Upper lobe of left lung (tissue), 6 donors: ENCODE measurements around the gene SLCO3A1. TPM values are rescaled to one million over a fixed set of nuclear protein-coding genes. Genes with fewer than 3 reads are reported as not detected.
A peak's percentile ranks its signal among the peaks of the same experiment; 100 is the strongest.

Experiments used
- ATAC-seq, 2 donors: fragments of 200-7000 bp; cut with Tn5 transposase; one replicate each; pipeline ENCODE4 v1.9.1; 2022; ENCODE audit warnings: mild to moderate bottlenecking in 2 of 2, moderate library complexity in 2 of 2; ENCODE audit not compliant: low FRiP score in 2 of 2
- DNase-seq, 2 donors: peaks; one replicate each; pipeline ENCODE4 v3.0.0-alpha.2; 2019 to 2020
- H3K27ac ChIP-seq, 4 donors: fragments of 200-600 bp; sonication (generic); one replicate each; pipeline ENCODE4 v1.5.1; 2016 to 2019
- H3K27me3 ChIP-seq, 4 donors: fragments of 200-600 bp; sonication (generic); one replicate each; pipeline ENCODE4 v1.5.1; 2017 to 2019
- H3K36me3 ChIP-seq, 4 donors: fragments of 200-600 bp; sonication (generic); one replicate each; pipeline ENCODE4 v1.5.1; 2016 to 2019
- H3K4me1 ChIP-seq, 4 donors: fragments of 200-600 bp; sonication (generic); one replicate each; pipeline ENCODE4 v1.5.1; 2018 to 2019
- H3K4me3 ChIP-seq, 4 donors: fragments of 200-600 bp; sonication (generic); one replicate each; pipeline ENCODE4 v1.5.1; 2017 to 2019; ENCODE audit warnings: mild to moderate bottlenecking in 2 of 4, moderate library complexity in 1 of 4
- H3K9me3 ChIP-seq, 4 donors: fragments of 200-600 bp; sonication (generic); one replicate each; pipeline ENCODE4 v1.5.1; 2018 to 2019
- EP300 ChIP-seq, 4 donors: sonication (generic); formaldehyde crosslinking; IDR thresholded peaks; one replicate each; pipeline ENCODE4 v1.5.1; 2017; ENCODE audit warnings: antibody characterized with exemption in 4 of 4, control low read depth in 2 of 4
- POLR2A ChIP-seq, 4 donors: fragments of 450-650 bp; IDR thresholded peaks; one replicate each; pipeline ENCODE4 v1.5.1; 2016 to 2017; ENCODE audit warnings: antibody characterized with exemption in 4 of 4, mild to moderate bottlenecking in 2 of 4
- POLR2AphosphoS5 ChIP-seq, 2 donors: sonication (generic); formaldehyde crosslinking; IDR thresholded peaks; one replicate each; pipeline ENCODE4 v1.5.1; 2017; ENCODE audit warnings: antibody characterized with exemption in 2 of 2
- WGBS, 2 donors: methylation state at CpG; one replicate each; pipeline ENCODE4 v1.1.5; 2017 to 2018; 5-methylcytosine and 5-hydroxymethylcytosine counted together
- total RNA-seq, 6 donors: library from RNA; depleted of rRNA in 4 of 6; stranded (reverse); fragments of >200 nt in 4 of 6; gene quantifications; one replicate each; pipeline versions ENCODE4 v1.1.0 to v1.2.1, GENCODE V29; 2016 to 2021
- TF ChIP-seq, protein P1 (sequence below), 6 experiments: fragments of 450-650 bp in 4 of 6; fragments of 200-600 bp in 2 of 6; sonication (generic) in 2 of 6; IDR thresholded peaks; one replicate each; pipeline ENCODE4 v1.5.1; 2016 to 2019; ENCODE audit warnings: antibody characterized with exemption in 6 of 6
- donor health status: DM: no; HTN: no; CAD: no; lungs with moderate emphysema.
- donor health status: DM: no; HTN: yes; CAD: no; lungs with severe emphysema.

The SLCO3A1 gene
- total RNA-seq, 6 donors from 2014 or later, result 29.3 to 56.6 (median 46.7) TPM

DNA sequence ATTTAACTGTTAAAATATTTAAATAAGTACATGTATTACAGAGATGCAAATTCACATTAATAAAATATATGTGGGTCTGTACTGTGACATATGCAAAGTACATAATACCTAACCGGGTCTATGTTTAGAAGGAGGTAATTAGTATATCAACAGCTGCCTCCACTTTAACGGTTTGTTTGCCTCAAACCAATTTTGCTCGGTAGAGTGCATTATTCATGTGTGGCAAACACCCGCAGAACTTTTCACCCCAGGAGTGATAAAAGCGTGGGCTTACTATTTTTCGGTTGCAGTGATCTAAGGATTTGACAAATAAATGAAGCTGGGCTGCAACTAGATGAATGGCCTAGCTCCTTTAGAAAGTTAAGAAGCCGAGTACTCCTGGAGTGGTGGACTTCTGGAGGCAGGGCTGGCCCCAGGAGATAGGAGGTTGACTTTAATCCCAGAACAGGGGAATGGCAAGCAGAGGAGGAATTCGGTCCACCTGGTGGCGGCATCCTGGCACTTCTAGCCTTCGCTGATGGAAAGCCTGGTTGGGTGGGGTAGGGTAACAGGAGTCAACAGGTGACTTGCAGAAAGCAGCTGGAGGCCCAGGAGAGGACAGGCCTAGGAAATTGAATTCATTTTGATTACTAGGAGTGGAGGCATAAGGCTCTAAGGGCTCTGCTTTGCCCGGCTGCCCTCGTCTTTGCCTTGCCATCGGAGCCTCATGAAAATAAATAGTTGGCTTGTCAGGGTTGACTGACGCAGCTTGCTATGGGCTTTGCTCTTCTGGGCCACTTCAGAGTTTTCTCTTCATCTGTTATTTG, 2.4 kb downstream of the SLCO3A1 start:
- TF ChIP-seq POLR2A (IDR thresholded peaks at IDR 0.05) (peak in 1 of 4 donors; percentile 11), POLR2AphosphoS5 (IDR thresholded peaks at IDR 0.05) (no peak)
- TF ChIP-seq, protein P1, sequence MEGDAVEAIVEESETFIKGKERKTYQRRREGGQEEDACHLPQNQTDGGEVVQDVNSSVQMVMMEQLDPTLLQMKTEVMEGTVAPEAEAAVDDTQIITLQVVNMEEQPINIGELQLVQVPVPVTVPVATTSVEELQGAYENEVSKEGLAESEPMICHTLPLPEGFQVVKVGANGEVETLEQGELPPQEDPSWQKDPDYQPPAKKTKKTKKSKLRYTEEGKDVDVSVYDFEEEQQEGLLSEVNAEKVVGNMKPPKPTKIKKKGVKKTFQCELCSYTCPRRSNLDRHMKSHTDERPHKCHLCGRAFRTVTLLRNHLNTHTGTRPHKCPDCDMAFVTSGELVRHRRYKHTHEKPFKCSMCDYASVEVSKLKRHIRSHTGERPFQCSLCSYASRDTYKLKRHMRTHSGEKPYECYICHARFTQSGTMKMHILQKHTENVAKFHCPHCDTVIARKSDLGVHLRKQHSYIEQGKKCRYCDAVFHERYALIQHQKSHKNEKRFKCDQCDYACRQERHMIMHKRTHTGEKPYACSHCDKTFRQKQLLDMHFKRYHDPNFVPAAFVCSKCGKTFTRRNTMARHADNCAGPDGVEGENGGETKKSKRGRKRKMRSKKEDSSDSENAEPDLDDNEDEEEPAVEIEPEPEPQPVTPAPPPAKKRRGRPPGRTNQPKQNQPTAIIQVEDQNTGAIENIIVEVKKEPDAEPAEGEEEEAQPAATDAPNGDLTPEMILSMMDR (IDR thresholded peaks at IDR 0.05), result peak in 5 of 6 experiments; percentile 27 to 62 (median 43)
- ATAC-seq (peak in 1 of 2 donors; percentile 17), DNase-seq (peak in 1 of 2 donors; percentile 81)
- Histone ChIP-seq H3K27me3 (no peaks in the 10 kb centered on the region), H3K4me1 (peaks cover 47 to 85% (median 74%) of the 10 kb centered on the region in 4 donors), H3K36me3 (peaks cover 0 to 5% (median 0%) of the 10 kb centered on the region in 4 donors), H3K27ac (peak overlapping the region; percentile 17 to 97 (median 92)), H3K9me3 (no peaks in the 10 kb centered on the region), H3K4me3 (peak overlapping the region in 2 of 4 donors; percentile 68 to 74)
- 54 to 65% methylated on average over 14 of the region's 14 CpGs for WGBS, 2 donors

GRCh38 chr15:91857224-91857585, 3.7 kb downstream of the SLCO3A1 start:
- TF ChIP-seq, protein P1 (IDR thresholded peaks at IDR 0.05), result no peak
- no peak for TF ChIP-seq POLR2AphosphoS5 (IDR thresholded peaks at IDR 0.05)
- no peak for TF ChIP-seq EP300 (IDR thresholded peaks at IDR 0.05)
- TF ChIP-seq POLR2A (IDR thresholded peaks at IDR 0.05), result no peak
- no peak for ATAC-seq
- H3K27me3 ChIP-seq, result no peaks in the 10 kb centered on the region
- peaks cover 53 to 85% (median 77%) of the 10 kb centered on the region in 4 donors for H3K4me1 ChIP-seq
- peak overlapping the region in 3 of 4 donors; percentile 1 to 97 (median 65) for H3K27ac ChIP-seq
- H3K4me3 ChIP-seq, result no peak overlapping the region
- DNase-seq, result no peak
- peaks cover 0 to 5% (median 0%) of the 10 kb centered on the region in 4 donors for H3K36me3 ChIP-seq
- H3K9me3 ChIP-seq, result no peaks in the 10 kb centered on the region
- 63 to 91% methylated on average over 3 of the region's 3 CpGs for WGBS, 2 donors

DNA sequence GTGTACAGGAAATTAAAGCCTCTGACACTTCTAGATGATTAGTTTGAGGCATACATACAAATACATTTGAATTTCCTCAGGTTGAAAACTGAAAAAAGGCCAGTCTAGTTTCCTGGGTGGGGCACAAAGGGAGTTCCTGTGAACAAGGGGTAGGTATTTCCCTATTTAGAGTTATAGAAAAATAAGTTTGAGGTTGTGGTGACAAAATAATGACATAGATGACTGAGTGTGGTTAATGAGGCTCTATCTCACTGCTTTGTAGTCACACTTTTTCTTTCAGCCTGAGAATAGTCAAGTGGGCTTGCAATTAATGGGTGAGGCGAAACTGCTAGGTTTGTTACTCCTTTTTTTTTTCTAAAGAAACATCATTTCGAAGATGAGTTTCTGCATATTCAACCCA, 4.3 kb downstream of the SLCO3A1 start:
- Histone ChIP-seq H3K4me1 (peaks cover 49 to 83% (median 78%) of the 10 kb centered on the region in 4 donors), H3K9me3 (no peaks in the 10 kb centered on the region), H3K27ac (peak overlapping the region in 3 of 4 donors; percentile 1 to 97 (median 65)), H3K27me3 (no peaks in the 10 kb centered on the region), H3K36me3 (peaks cover 0 to 5% (median 0%) of the 10 kb centered on the region in 4 donors), H3K4me3 (no peak overlapping the region)
- DNase-seq (no peak), ATAC-seq (no peak)
- WGBS, 2 donors, result 57 to 72% methylated on average over 2 of the region's 2 CpGs
- TF ChIP-seq POLR2AphosphoS5 (IDR thresholded peaks at IDR 0.05), result no peak
- TF ChIP-seq, protein P1 (IDR thresholded peaks at IDR 0.05), result no peak
- TF ChIP-seq POLR2A (IDR thresholded peaks at IDR 0.05), result no peak

GRCh38 chr15:91860498-91860897, 7.0 kb downstream of the SLCO3A1 start:
- H3K27me3 ChIP-seq, result no peaks in the 10 kb centered on the region
- DNase-seq (no peak), ATAC-seq (no peak)
- no peak overlapping the region for H3K4me3 ChIP-seq
- H3K27ac ChIP-seq, result peak overlapping the region in 2 of 4 donors; percentile 39 to 76
- 86 to 90% methylated on average over 7 of the region's 7 CpGs for WGBS, 2 donors
- peaks cover 0 to 5% (median 0%) of the 10 kb centered on the region in 4 donors for H3K36me3 ChIP-seq
- no peaks in the 10 kb centered on the region for H3K9me3 ChIP-seq
- TF ChIP-seq, protein P1 (IDR thresholded peaks at IDR 0.05), result no peak
- TF ChIP-seq POLR2A (IDR thresholded peaks at IDR 0.05) (no peak), POLR2AphosphoS5 (IDR thresholded peaks at IDR 0.05) (no peak), EP300 (IDR thresholded peaks at IDR 0.05) (no peak)
- peaks cover 61 to 99% (median 89%) of the 10 kb centered on the region in 4 donors for H3K4me1 ChIP-seq
